ENCODE data around the gene FARP1.

DNA sequence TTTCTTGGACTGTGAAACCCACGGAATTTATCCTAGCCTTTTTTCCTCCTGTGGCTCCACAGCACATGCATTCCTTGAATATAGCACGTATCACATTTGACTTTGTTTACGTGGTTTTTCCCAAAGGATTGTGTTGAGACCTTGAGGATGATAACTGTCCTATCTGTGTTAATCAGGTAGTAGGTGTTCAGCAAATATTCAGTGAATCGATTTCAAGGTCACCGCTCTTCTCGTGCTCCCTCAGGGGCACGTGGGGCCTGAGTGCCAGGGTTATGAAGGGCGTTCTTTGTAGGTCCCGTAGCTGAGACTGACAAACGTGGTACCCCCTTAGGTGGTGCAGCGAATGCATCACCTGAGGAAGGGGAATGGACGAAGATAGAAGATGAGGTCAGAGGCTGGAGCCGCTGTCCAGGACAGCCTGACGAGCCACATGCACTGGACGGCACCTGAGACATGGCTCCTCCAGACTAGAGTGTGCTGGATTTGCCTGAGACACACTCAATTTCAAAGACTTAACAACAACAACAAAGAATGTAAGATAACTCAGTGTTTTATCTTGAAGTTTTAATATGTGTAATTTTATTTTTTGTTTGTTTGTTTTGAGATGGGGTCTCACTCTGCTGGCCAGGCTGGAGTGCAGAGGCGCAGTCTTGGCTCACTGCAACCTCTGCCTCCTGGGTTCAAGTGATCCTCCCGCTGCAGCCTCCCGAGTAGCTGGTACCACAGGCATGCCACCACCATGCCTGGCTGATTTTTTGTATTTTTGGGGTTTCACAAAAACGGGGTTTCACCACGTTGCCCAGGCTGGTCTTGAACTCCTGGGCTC lies 165.4 kb downstream of the FARP1 start:
- TF ChIP-seq, protein P1, sequence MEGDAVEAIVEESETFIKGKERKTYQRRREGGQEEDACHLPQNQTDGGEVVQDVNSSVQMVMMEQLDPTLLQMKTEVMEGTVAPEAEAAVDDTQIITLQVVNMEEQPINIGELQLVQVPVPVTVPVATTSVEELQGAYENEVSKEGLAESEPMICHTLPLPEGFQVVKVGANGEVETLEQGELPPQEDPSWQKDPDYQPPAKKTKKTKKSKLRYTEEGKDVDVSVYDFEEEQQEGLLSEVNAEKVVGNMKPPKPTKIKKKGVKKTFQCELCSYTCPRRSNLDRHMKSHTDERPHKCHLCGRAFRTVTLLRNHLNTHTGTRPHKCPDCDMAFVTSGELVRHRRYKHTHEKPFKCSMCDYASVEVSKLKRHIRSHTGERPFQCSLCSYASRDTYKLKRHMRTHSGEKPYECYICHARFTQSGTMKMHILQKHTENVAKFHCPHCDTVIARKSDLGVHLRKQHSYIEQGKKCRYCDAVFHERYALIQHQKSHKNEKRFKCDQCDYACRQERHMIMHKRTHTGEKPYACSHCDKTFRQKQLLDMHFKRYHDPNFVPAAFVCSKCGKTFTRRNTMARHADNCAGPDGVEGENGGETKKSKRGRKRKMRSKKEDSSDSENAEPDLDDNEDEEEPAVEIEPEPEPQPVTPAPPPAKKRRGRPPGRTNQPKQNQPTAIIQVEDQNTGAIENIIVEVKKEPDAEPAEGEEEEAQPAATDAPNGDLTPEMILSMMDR (conservative IDR thresholded peaks at IDR 0.05), result no peak
- no peak for TF ChIP-seq ZFX (IDR thresholded peaks at IDR 0.05)

Measured in C4-2B (cell line).